DOHH2 (cell line): ENCODE measurements around the gene ZFP62.
"Not testable (repeated sequence)": the region's sequence is repeated elsewhere in the genome, so short reads cannot be mapped to it uniquely, and the experiment has no call there.

Experiments
- H3F3A ChIP-seq: fragments of 200-600 bp; sonication (generic), shearing (Covaris generic); 2 replicates; pipeline ENCODE4 v1.6.0; 2016; ENCODE audit warnings: antibody characterized with exemption, mild to moderate bottlenecking; ENCODE audit not compliant: control insufficient read depth, insufficient read depth
- H3K27ac ChIP-seq: fragments of 200-600 bp; sonication (generic); 2 replicates; pipeline ENCODE4 v1.5.1; 2014; ENCODE audit warnings: low read depth, mild to moderate bottlenecking, low read length, moderate library complexity
- H3K27me3 ChIP-seq: fragments of 200-600 bp; sonication (generic); 2 replicates; pipeline ENCODE4 v1.6.1; 2014; ENCODE audit warnings: mild to moderate bottlenecking, low read length, mixed read lengths; ENCODE audit not compliant: control insufficient read depth
- H3K36me3 ChIP-seq: fragments of 200-600 bp; sonication (generic); 2 replicates; pipeline ENCODE4 v1.6.1; 2014; ENCODE audit warnings: mild to moderate bottlenecking, low read length, moderate library complexity, mixed read lengths; ENCODE audit not compliant: control insufficient read depth
- H3K4me1 ChIP-seq: fragments of 200-600 bp; sonication (generic); 2 replicates; pipeline ENCODE4 v1.6.1; 2014; ENCODE audit warnings: mild to moderate bottlenecking, low read length, mixed read lengths; ENCODE audit not compliant: control insufficient read depth
- H3K4me2 ChIP-seq: fragments of 200-600 bp; sonication (generic); 2 replicates; pipeline ENCODE4 v1.6.0; 2014; ENCODE audit warnings: mild to moderate bottlenecking, low read length, moderate library complexity
- H3K4me3 ChIP-seq: fragments of 200-600 bp; sonication (generic); 2 replicates; pipeline ENCODE4 v1.5.1; 2014; ENCODE audit warnings: mild to moderate bottlenecking, low read length, mixed read lengths
- H3K79me2 ChIP-seq: fragments of 200-600 bp; sonication (generic); 2 replicates; pipeline ENCODE4 v1.6.1; 2014; ENCODE audit warnings: mild to moderate bottlenecking, low read length, mixed read lengths; ENCODE audit not compliant: control insufficient read depth
- H3K9me2 ChIP-seq: fragments of 200-600 bp; sonication (generic); replicated peaks from 2 replicates; pipeline ENCODE4 v1.6.1; 2014; ENCODE audit warnings: mild to moderate bottlenecking, low read length, mixed read lengths; ENCODE audit not compliant: control insufficient read depth
- H3K9me3 ChIP-seq: fragments of 200-600 bp; sonication (generic); 2 replicates; pipeline ENCODE4 v1.6.1; 2014; ENCODE audit warnings: antibody characterized with exemption, low read length, mixed read lengths; ENCODE audit not compliant: control insufficient read depth, insufficient read depth
- H4K20me1 ChIP-seq: fragments of 200-600 bp; sonication (generic); 2 replicates; pipeline ENCODE4 v1.6.0; 2014; ENCODE audit warnings: low read depth, mild to moderate bottlenecking, antibody characterized with exemption, low read length, moderate library complexity; ENCODE audit not compliant: control insufficient read depth, insufficient read depth
- CTCF ChIP-seq: fragments of 200-600 bp; sonication (generic); IDR thresholded peaks from one replicate; pipeline ENCODE4 v1.5.1; 2014; ENCODE audit warnings: antibody characterized with exemption, mild to moderate bottlenecking, low read depth, low read length; ENCODE audit not compliant: poor library complexity, severe bottlenecking
- EZH2phosphoT487 ChIP-seq: fragments of 200-600 bp; sonication (generic); IDR thresholded peaks from 2 replicates; pipeline ENCODE4 v1.6.1; 2017; ENCODE audit warnings: borderline replicate concordance, mild to moderate bottlenecking, antibody characterized with exemption, low read length, moderate library complexity, mixed read lengths

Gene ZFP62

GRCh38 chr5:180889381-180889780, 28.3 kb upstream of the ZFP62 start:
- Histone ChIP-seq H3K9me2 (no peaks in the 10 kb centered on the region), H3K27me3 (no peaks in the 10 kb centered on the region), H3K4me1 (no peaks in the 10 kb centered on the region), H3K4me2 (no peak overlapping the region), H3F3A (no peaks in the 10 kb centered on the region), H4K20me1 (no peaks in the 10 kb centered on the region), H3K9me3 (no peaks in the 10 kb centered on the region), H3K79me2 (no peaks in the 10 kb centered on the region), H3K27ac (no peak overlapping the region), H3K4me3 (no peak overlapping the region), H3K36me3 (no peaks in the 10 kb centered on the region)
- TF ChIP-seq EZH2phosphoT487 = no peak
- TF ChIP-seq CTCF = no peak

GRCh38 chr5:180885845-180886529, 24.9 kb upstream of the ZFP62 start:
- H3K36me3 ChIP-seq, H3K79me2 ChIP-seq, H3K4me2 ChIP-seq, H3K4me3 ChIP-seq, H3K27ac ChIP-seq, H3F3A ChIP-seq, H3K9me2 ChIP-seq, H3K9me3 ChIP-seq, H3K4me1 ChIP-seq, H3K27me3 ChIP-seq, H4K20me1 ChIP-seq: not testable (repeated sequence)

GRCh38 chr5:180875860-180876426, 14.9 kb upstream of the ZFP62 start:
- H3K36me3 ChIP-seq = no peaks in the 10 kb centered on the region
- no peak overlapping the region for H3K27ac ChIP-seq
- no peak overlapping the region for H3K4me2 ChIP-seq
- no peaks in the 10 kb centered on the region for H3K9me3 ChIP-seq
- H3K27me3 ChIP-seq = no peaks in the 10 kb centered on the region
- no peaks in the 10 kb centered on the region for H3F3A ChIP-seq
- no peaks in the 10 kb centered on the region for H3K9me2 ChIP-seq
- H3K4me3 ChIP-seq = no peak overlapping the region
- TF ChIP-seq CTCF (no peak), EZH2phosphoT487 (no peak)
- H3K4me1 ChIP-seq = peaks cover 6% of the 10 kb centered on the region
- no peaks in the 10 kb centered on the region for H4K20me1 ChIP-seq
- no peaks in the 10 kb centered on the region for H3K79me2 ChIP-seq

GRCh38 chr5:180874804-180875582, 13.9 kb upstream of the ZFP62 start:
- Histone ChIP-seq H3K4me3 (no peak overlapping the region), H3K9me2 (no peaks in the 10 kb centered on the region), H4K20me1 (no peaks in the 10 kb centered on the region), H3K36me3 (no peaks in the 10 kb centered on the region), H3K9me3 (no peaks in the 10 kb centered on the region), H3K79me2 (no peaks in the 10 kb centered on the region), H3K4me2 (no peak overlapping the region), H3K27ac (no peak overlapping the region), H3F3A (no peaks in the 10 kb centered on the region), H3K4me1 (peaks cover 6% of the 10 kb centered on the region), H3K27me3 (no peaks in the 10 kb centered on the region)
- TF ChIP-seq CTCF (no peak), EZH2phosphoT487 (no peak)
